NCI-H446 (cell line): ENCODE data around the gene SOX5.
"Not testable (repeated sequence)": the region's sequence is repeated elsewhere in the genome, so short reads cannot be mapped to it uniquely, and the experiment has no call there.

Experiments used
- DNase-seq, 2 experiments: peaks; one replicate each; lab custom pipeline; 2025; lab: John Stamatoyannopoulos, UW

The SOX5 gene

GRCh38 chr12:23753628-23754365 lies 195.7 kb downstream of the SOX5 start:
- DNase-seq: no peak

- DNase-seq: no peak
Observed at GRCh38 chr12:23752245-23752644, 197.2 kb downstream of the SOX5 start.

- DNase-seq: no peak
Observed at GRCh38 chr12:23751641-23752040, 197.8 kb downstream of the SOX5 start.

GRCh38 chr12:23750923-23751322 lies 198.5 kb downstream of the SOX5 start:
- no peak for DNase-seq

GRCh38 chr12:23744696-23745095 lies 204.8 kb downstream of the SOX5 start:
- no peak for DNase-seq

- DNase-seq: no peak
Observed at GRCh38 chr12:23742574-23742973, 206.9 kb downstream of the SOX5 start.

- DNase-seq: no peak
Observed at GRCh38 chr12:23731493-23731892, 218.0 kb downstream of the SOX5 start.

GRCh38 chr12:23731035-23731434 lies 218.4 kb downstream of the SOX5 start:
- no peak for DNase-seq

- DNase-seq: no peak
Observed at GRCh38 chr12:23729359-23729758, 220.1 kb downstream of the SOX5 start.

- no peak for DNase-seq
Observed at GRCh38 chr12:23726646-23727045, 222.8 kb downstream of the SOX5 start.

- no peak for DNase-seq
Observed at GRCh38 chr12:23722655-23723054, 226.8 kb downstream of the SOX5 start.

GRCh38 chr12:23721268-23721667 lies 228.2 kb downstream of the SOX5 start:
- DNase-seq: no peak

GRCh38 chr12:23719493-23719892 lies 230.0 kb downstream of the SOX5 start:
- no peak for DNase-seq

GRCh38 chr12:23710361-23710760 lies 239.1 kb downstream of the SOX5 start:
- DNase-seq: not testable (repeated sequence)

GRCh38 chr12:23708185-23708837 lies 241.2 kb downstream of the SOX5 start:
- no peak for DNase-seq

GRCh38 chr12:23707270-23707669 lies 242.2 kb downstream of the SOX5 start:
- DNase-seq: no peak

- no peak for DNase-seq
Observed at GRCh38 chr12:23704992-23705943, 244.2 kb downstream of the SOX5 start.

- peak in 1 of 2 experiments; percentile 49 for DNase-seq
Observed at GRCh38 chr12:23703051-23703450, 246.4 kb downstream of the SOX5 start.

GRCh38 chr12:23699031-23699430 lies 250.4 kb downstream of the SOX5 start:
- no peak for DNase-seq

- peak; percentile 5 to 6 for DNase-seq
Observed at GRCh38 chr12:23694920-23695319, 254.6 kb downstream of the SOX5 start.

- DNase-seq: no peak
Observed at GRCh38 chr12:23694307-23694706, 255.2 kb downstream of the SOX5 start.

GRCh38 chr12:23687947-23688346 lies 261.5 kb downstream of the SOX5 start:
- no peak for DNase-seq
